Hepatocyte (in vitro differentiated cells): ENCODE measurements around the gene DUSP16.

Source experiments
- EZH2 ChIP-seq: fragments of 200-600 bp; sonication (generic); IDR thresholded peaks from 2 replicates; pipeline ENCODE4 v1.6.1; 2016; ENCODE audit warnings: antibody characterized with exemption, mild to moderate bottlenecking, borderline replicate concordance
- EZH2phosphoT487 ChIP-seq: fragments of 200-600 bp; sonication (generic); IDR thresholded peaks from one replicate; pipeline ENCODE4 v1.6.1; 2018; ENCODE audit warnings: antibody characterized with exemption, mild to moderate bottlenecking, low read depth, moderate library complexity; ENCODE audit not compliant: unreplicated experiment, severe bottlenecking
- TF ChIP-seq, protein P1 (sequence below): fragments of 200-600 bp; sonication (generic); IDR thresholded peaks from 2 replicates; pipeline ENCODE4 v1.5.1; 2016; ENCODE audit warnings: antibody characterized with exemption, mild to moderate bottlenecking; ENCODE audit not compliant: poor library complexity

DNA sequence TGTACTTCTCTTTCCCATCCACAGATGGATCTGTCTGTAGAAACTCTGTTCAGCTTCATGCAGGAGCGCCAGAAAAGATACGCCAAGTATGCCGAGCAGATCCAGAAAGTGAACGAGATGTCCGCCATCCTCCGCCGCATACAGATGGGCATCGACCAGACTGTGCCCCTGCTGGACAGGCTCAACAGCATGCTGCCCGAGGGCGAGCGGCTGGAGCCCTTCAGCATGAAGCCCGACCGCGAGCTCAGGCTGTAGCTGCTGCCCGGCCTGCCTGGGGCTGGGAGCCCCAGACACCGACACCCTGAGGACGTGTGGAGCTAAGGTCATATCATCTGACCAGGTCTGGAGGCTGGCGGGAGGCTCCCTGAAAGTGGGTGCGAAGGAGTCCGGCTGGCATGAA is 97.1 kb downstream of the DUSP16 start:
- TF ChIP-seq, protein P1, sequence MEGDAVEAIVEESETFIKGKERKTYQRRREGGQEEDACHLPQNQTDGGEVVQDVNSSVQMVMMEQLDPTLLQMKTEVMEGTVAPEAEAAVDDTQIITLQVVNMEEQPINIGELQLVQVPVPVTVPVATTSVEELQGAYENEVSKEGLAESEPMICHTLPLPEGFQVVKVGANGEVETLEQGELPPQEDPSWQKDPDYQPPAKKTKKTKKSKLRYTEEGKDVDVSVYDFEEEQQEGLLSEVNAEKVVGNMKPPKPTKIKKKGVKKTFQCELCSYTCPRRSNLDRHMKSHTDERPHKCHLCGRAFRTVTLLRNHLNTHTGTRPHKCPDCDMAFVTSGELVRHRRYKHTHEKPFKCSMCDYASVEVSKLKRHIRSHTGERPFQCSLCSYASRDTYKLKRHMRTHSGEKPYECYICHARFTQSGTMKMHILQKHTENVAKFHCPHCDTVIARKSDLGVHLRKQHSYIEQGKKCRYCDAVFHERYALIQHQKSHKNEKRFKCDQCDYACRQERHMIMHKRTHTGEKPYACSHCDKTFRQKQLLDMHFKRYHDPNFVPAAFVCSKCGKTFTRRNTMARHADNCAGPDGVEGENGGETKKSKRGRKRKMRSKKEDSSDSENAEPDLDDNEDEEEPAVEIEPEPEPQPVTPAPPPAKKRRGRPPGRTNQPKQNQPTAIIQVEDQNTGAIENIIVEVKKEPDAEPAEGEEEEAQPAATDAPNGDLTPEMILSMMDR, result no peak
- TF ChIP-seq EZH2 (no peak), EZH2phosphoT487 (no peak)
